ENCODE data around the gene GRIN2A. TPM values are rescaled to one million over a fixed set of nuclear protein-coding genes. Genes with fewer than 3 reads are reported as not detected.

GRIN2A gene
- total RNA-seq, 4 donors from 2014 or later, result 0.19 to 0.56 (median 0.35) TPM

DNA sequence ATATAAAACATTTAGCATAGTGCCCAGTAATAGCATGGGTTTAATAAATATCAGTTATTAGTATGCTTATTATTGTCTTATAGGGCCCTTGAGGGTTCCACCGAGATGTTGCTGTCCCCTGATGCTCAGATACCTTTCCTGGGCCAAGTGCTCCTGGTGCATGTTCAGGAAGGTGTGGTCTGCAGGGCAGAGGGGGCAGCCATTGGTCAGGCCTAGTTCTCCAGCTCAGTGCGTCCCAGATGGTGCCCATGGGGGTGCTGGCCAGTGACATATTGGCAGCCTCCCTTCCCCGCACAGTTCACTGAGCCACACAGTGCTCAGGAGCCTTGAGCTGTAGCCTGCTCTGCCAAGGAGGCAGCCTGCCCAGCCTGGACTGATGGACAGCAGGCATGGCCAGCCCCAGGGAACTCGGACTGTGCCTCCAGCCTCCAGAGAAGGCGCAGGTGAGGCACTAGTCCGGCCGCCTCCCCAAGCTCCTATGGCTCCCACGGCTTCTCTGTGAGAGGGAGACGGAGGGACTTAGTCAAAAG is 7.7 kb upstream of the GRIN2A start:
- DNase-seq, result no peak

DNA sequence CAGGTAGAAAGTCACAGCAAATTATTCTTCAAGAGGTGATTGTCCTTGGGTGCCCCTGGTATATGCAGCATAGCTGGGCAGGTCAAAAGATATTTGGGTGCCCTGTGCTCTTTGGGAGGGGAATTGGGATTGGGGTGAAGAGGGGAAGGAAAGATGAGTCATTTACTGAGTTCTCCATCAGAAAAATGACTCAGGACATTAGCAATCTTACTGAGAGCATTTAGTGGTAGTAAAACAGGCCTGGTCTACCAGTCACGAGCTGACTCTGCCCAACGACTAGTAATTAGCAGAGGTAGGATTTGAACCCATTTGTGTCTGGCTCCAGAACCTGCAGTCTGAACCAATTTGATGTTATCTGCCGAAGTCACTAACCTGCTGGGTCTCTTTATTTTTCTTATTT is 6.0 kb upstream of the GRIN2A start:
- Histone ChIP-seq H3K27ac (no peak overlapping the region), H3K36me3 (no peaks in the 10 kb centered on the region), H3K9me3 (no peaks in the 10 kb centered on the region), H3K4me1 (peaks cover 0 to 4% (median 1%) of the 10 kb centered on the region in 3 donors), H3K27me3 (peaks cover 0 to 20% (median under 1%) of the 10 kb centered on the region in 4 donors), H3K4me3 (no peak overlapping the region)
- no peak for DNase-seq
- intact Hi-C loops (cut with DNase I), result loop anchor here (10.0 kb wide), 1 partner anchor 533 kb away; no protein-coding TSS in a partner anchor
- no peak for TF ChIP-seq POLR2A (IDR thresholded peaks at IDR 0.05)
- 35 to 37% methylated on average over 3 of the region's 3 CpGs for WGBS, 2 donors

More for the DNA sequence above, 7.7 kb upstream of the GRIN2A start:
- H3K4me3 ChIP-seq, result no peak overlapping the region
- intact Hi-C loops (cut with DNase I), result loop anchor here (10.0 kb wide), 1 partner anchor 535 kb away; no protein-coding TSS in a partner anchor
- no peaks in the 10 kb centered on the region for H3K9me3 ChIP-seq
- H3K27ac ChIP-seq, result no peak overlapping the region
- WGBS, 2 donors, result 71 to 80% methylated on average over 2 to 7 of the region's 9 CpGs
- no peak for TF ChIP-seq POLR2A (IDR thresholded peaks at IDR 0.05)
- TF ChIP-seq, protein P1, sequence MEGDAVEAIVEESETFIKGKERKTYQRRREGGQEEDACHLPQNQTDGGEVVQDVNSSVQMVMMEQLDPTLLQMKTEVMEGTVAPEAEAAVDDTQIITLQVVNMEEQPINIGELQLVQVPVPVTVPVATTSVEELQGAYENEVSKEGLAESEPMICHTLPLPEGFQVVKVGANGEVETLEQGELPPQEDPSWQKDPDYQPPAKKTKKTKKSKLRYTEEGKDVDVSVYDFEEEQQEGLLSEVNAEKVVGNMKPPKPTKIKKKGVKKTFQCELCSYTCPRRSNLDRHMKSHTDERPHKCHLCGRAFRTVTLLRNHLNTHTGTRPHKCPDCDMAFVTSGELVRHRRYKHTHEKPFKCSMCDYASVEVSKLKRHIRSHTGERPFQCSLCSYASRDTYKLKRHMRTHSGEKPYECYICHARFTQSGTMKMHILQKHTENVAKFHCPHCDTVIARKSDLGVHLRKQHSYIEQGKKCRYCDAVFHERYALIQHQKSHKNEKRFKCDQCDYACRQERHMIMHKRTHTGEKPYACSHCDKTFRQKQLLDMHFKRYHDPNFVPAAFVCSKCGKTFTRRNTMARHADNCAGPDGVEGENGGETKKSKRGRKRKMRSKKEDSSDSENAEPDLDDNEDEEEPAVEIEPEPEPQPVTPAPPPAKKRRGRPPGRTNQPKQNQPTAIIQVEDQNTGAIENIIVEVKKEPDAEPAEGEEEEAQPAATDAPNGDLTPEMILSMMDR (IDR thresholded peaks at IDR 0.05), result no peak
- peaks cover 0 to 3% (median 0%) of the 10 kb centered on the region in 4 donors for H3K27me3 ChIP-seq
- H3K36me3 ChIP-seq, result no peaks in the 10 kb centered on the region
- no peaks in the 10 kb centered on the region for H3K4me1 ChIP-seq

DNA sequence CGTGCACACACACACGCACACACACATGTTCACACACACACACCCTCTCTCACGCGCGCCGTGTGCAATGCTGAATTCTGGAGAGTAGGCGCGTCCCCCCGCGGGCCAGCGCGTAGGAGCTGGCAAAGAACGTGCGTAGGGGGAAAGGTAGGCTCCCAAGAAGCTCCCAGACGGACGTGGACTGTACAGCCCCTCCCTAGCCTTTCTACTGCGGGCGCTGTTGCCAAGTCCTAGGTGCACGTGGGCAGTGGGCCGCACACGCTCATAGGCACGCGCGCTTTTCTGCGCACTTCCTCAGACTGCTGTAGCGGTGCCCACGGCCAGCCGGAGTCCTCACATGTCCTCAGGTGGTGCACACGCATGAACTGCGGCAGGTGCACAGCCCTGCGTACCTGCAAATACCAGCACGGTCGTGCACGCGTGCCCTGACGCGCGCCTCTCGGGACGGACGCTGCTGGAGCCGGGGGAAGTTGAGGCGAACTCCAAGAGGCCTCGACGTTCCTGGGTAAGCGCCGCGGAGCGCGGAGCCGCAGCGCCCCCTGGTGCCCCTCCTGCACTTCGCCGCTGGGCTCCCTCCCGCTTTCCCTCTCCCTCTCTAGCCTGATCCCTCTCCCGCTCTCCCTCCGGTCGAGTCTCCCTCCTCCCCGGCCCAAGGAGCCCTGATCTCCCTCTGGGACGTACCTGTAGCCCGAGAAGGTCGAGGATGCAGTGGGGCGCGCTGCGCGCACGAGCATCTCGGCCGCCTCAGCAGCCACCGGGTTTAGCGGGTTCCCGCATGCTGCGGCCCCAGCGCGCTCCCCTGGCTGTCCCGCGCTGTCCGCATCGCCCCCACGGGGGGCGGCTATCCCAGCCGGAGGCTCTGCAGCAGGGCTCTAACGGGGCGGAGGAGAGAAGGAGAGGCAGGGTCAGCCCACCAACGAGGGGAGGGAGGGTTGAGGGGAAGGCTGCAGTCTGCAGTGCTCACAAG is 749 bp downstream of the GRIN2A start:
- DNase-seq, result no peak
- 0 to 3% methylated on average over 23 to 24 of the region's 85 CpGs for WGBS, 2 donors

DNA sequence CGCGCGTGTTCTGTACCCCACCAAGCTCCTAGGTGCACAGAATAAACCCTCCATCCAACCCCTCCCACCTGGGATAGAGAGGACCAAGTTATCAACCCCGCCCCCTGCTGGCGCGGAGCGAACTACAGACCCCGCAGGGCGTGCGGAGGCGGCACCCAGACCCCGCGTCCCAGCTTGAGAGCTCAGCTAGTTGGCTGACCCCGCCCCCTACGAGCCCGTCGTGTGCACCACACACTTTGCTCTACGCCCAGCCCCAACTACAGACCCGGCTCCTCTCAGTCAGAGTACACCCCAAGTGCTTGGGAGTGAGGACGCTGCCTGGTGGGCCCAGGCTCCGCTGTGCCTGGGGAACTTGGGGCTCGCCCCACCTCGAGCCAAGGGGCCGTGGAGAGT is 1.5 kb downstream of the GRIN2A start:
- 17 to 48% methylated on average over 3 to 6 of the region's 24 CpGs for WGBS, 2 donors
- H3K36me3 ChIP-seq, result no peaks in the 10 kb centered on the region
- H3K4me1 ChIP-seq, result peaks cover 26 to 37% (median 28%) of the 10 kb centered on the region in 3 donors
- no peak overlapping the region for H3K27ac ChIP-seq
- H3K9me3 ChIP-seq, result no peaks in the 10 kb centered on the region
- no peak for TF ChIP-seq POLR2A (IDR thresholded peaks at IDR 0.05)
- TF ChIP-seq, protein P1 (IDR thresholded peaks at IDR 0.05), result peak in 5 of 6 experiments; percentile 10 to 33 (median 13)
- peak overlapping the region; percentile 3 to 62 (median 40) for H3K4me3 ChIP-seq
- peaks cover 7 to 71% (median 13%) of the 10 kb centered on the region in 4 donors for H3K27me3 ChIP-seq
- intact Hi-C loops (cut with DNase I), result loop anchor here (10.0 kb wide), 1 partner anchor 526 kb away; no protein-coding TSS in a partner anchor
- DNase-seq, result no peak

More for the DNA sequence above, 749 bp downstream of the GRIN2A start:
- Histone ChIP-seq H3K27me3 (peaks cover 7 to 71% (median 13%) of the 10 kb centered on the region in 4 donors), H3K4me1 (peaks cover 26 to 37% (median 28%) of the 10 kb centered on the region in 3 donors), H3K27ac (peak overlapping the region in 1 of 4 donors; percentile 9), H3K4me3 (peak overlapping the region; percentile 15 to 62 (median 40)), H3K9me3 (no peaks in the 10 kb centered on the region), H3K36me3 (no peaks in the 10 kb centered on the region)
- intact Hi-C loops (cut with DNase I), result loop anchor here (10.0 kb wide), 1 partner anchor 527 kb away; no protein-coding TSS in a partner anchor
- TF ChIP-seq, protein P1 (IDR thresholded peaks at IDR 0.05), result peak; percentile 71 to 90 (median 84)
- TF ChIP-seq POLR2A (IDR thresholded peaks at IDR 0.05), result no peak

DNA sequence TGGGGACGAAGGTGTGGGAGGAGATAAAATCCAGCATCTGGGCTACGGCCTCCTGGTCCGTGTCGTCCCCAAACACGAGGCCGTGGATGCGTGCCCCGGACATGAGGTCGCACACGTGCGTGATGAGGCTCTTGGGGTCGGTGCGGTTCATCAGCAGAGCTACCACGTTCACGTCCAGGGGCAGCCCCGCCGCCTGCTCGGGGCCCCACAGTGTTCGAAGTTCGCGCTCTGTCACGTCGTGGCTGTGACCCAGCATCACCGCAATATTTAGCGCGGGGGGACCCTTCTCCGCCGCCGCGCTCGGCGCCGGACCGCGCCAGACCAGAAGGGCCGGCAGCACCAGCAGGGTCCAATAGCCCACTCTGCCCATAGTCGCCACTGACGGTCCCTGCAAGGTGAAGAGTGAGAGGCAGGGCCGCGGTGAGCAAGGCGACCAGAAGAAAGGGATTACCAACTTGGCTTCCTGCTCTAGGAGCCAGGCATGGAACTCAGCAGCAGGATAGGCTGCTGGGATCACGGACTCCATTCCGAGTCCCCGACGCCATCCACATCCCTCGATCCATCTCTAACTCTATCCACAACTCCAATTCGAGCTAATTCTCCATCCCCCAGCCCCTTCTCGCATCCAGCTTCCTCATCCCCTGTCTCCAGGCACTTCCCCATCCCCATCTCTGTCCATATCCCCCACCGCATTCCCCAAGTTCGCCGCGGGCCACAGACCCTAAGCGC is 2.0 kb downstream of the GRIN2A start:
- Histone ChIP-seq H3K4me3 (peak overlapping the region in 2 of 4 donors; percentile 38 to 62), H3K9me3 (no peaks in the 10 kb centered on the region), H3K27ac (no peak overlapping the region), H3K36me3 (no peaks in the 10 kb centered on the region), H3K27me3 (peaks cover 7 to 71% (median 13%) of the 10 kb centered on the region in 4 donors), H3K4me1 (peaks cover 26 to 37% (median 28%) of the 10 kb centered on the region in 3 donors)
- WGBS, 2 donors, result 55 to 61% methylated on average over 33 to 37 of the region's 53 CpGs
- intact Hi-C loops (cut with DNase I), result loop anchor here (10.0 kb wide), 1 partner anchor 525 kb away; no protein-coding TSS in a partner anchor
- TF ChIP-seq, protein P1 (IDR thresholded peaks at IDR 0.05), result no peak
- no peak for TF ChIP-seq POLR2A (IDR thresholded peaks at IDR 0.05)
- DNase-seq, result no peak
